Fibroblast of villous mesenchyme (primary cell): ENCODE measurements around the gene GNAT3. TPM values are rescaled to one million over a fixed set of nuclear protein-coding genes. Genes with fewer than 3 reads are reported as not detected.

Source experiments
- DNase-seq: peaks from one replicate; pipeline ENCODE4 v3.0.0-alpha.2; 2010; ENCODE audit warnings: low read depth
- H3K4me3 ChIP-seq: 2 replicates; pipeline ENCODE4 v1.5.1; 2011; ENCODE audit warnings: low read depth, mild to moderate bottlenecking, low read length
- CTCF ChIP-seq: IDR thresholded peaks from 2 replicates; pipeline ENCODE4 v1.5.1; 2012; ENCODE audit warnings: low read depth, mild to moderate bottlenecking, low read length; ENCODE audit not compliant: insufficient read depth
- total RNA-seq: library from RNA; depleted of rRNA; stranded (reverse); fragments of >200 nt; gene quantifications from 2 replicates; pipeline ENCODE4 v1.2.3, GENCODE V29; 2012

The GNAT3 gene
- total RNA-seq, 1 donor = not detected

- no peak for TF ChIP-seq CTCF
- DNase-seq = no peak
- H3K4me3 ChIP-seq = no peak overlapping the region
Observed at GRCh38 chr7:80411621-80412020, 100.2 kb downstream of the GNAT3 start.

- H3K4me3 ChIP-seq = no peak overlapping the region
- no peak for DNase-seq
- no peak for TF ChIP-seq CTCF
Observed at GRCh38 chr7:80410081-80410480, 101.8 kb downstream of the GNAT3 start.

Other genes with a start within 250 kb of the GNAT3 start
- gene CD36, start 126.6 kb upstream of the GNAT3 start, total RNA-seq = 1.3 and 4.3 TPM in 2 replicates